ENCODE results near the gene BCL10.

Gene BCL10

DNA sequence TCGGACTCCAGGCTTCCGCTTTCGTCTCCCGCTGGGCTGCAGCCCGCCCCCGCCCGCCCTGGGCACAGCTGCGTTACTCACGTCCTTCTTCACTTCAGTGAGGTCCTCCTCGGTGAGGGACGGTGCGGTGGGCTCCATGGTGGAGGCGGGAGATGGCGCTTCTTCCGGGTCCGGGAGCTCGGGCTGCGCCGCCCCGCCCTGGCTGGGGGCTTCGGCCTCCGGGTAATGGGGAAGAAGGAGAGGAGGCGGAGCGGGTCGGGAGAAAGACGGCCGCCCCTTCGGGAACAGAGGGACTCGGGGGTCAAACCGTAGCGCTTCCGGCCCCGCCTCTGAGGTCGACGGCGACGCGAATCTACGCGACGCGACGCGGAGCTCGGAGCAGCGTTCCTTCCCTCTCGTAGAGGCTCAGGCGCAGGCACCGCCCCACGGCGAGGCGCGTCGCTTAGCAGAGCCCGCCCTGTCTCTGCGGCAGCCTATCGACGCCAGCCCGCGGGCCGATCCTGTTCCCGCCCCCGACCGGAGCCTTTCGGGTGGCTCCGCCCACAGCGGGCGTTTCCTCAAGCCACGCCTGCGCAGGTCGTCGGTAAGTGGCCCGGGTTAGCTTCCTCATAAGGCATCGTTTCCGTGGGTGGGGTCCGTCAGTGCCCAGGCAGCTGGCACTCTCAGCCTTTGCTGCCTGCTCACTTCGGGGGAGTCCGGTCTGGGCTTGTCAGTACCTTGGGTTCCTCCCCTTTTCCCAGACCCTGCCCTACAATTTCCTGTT lies at the start of gene BCL10 (continued):
- TF ChIP-seq ZNF214 (tag by site-specific recombination; IDR thresholded peaks at IDR 0.05; ENCODE audit: borderline replicate concordance): no peak
- TF ChIP-seq ZEB2 (tag by site-specific recombination; IDR thresholded peaks at IDR 0.05): peak; percentile 88; the same call in 1 of the 2 replicates
- no peak for TF ChIP-seq ZNF426 (tag by site-specific recombination; IDR thresholded peaks at IDR 0.05)
- TF ChIP-seq ZNF398 (tag by site-specific recombination; IDR thresholded peaks at IDR 0.05): no peak
- peak; percentile 96 for TF ChIP-seq ZNF777 (tag by site-specific recombination; IDR thresholded peaks at IDR 0.05; ENCODE audit: borderline replicate concordance)
- TF ChIP-seq RBAK (tag by site-specific recombination; IDR thresholded peaks at IDR 0.05): no peak
- TF ChIP-seq IKZF3 (tag by site-specific recombination; IDR thresholded peaks at IDR 0.05): peak; percentile 75
- TF ChIP-seq ZNF404 (tag by site-specific recombination; IDR thresholded peaks at IDR 0.05): no peak
- TF ChIP-seq EGR2 (tag by site-specific recombination; IDR thresholded peaks at IDR 0.05; ENCODE audit: low read depth): peak; percentile 60
- peak; percentile 76; the same call in 1 of the 2 replicates for TF ChIP-seq ZNF324 (tag by site-specific recombination; IDR thresholded peaks at IDR 0.05)
- peak; percentile 76 for TF ChIP-seq ZXDB (tag by site-specific recombination; IDR thresholded peaks at IDR 0.05)
- no peak for TF ChIP-seq ZNF610 (tag by site-specific recombination; IDR thresholded peaks at IDR 0.05; ENCODE audit: borderline replicate concordance)
- TF ChIP-seq, protein P1, sequence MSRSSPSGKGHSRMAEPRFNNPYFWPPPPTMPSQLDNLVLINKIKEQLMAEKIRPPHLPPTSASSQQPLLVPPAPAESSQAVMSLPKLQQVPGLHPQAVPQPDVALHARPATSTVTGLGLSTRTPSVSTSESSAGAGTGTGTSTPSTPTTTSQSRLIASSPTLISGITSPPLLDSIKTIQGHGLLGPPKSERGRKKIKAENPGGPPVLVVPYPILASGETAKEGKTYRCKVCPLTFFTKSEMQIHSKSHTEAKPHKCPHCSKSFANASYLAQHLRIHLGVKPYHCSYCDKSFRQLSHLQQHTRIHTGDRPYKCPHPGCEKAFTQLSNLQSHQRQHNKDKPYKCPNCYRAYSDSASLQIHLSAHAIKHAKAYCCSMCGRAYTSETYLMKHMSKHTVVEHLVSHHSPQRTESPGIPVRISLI (tag by site-specific recombination; IDR thresholded peaks at IDR 0.05): no peak
- TF ChIP-seq, protein P2, sequence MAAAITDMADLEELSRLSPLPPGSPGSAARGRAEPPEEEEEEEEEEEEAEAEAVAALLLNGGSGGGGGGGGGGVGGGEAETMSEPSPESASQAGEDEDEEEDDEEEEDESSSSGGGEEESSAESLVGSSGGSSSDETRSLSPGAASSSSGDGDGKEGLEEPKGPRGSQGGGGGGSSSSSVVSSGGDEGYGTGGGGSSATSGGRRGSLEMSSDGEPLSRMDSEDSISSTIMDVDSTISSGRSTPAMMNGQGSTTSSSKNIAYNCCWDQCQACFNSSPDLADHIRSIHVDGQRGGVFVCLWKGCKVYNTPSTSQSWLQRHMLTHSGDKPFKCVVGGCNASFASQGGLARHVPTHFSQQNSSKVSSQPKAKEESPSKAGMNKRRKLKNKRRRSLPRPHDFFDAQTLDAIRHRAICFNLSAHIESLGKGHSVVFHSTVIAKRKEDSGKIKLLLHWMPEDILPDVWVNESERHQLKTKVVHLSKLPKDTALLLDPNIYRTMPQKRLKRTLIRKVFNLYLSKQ (tag by site-specific recombination; IDR thresholded peaks at IDR 0.05; ENCODE audit: borderline replicate concordance): no peak
- 0 out of 2 replicates have a peak, but pooled peaks have one; percentile 39 for TF ChIP-seq ZBTB7A (tag by site-specific recombination; IDR thresholded peaks at IDR 0.05; ENCODE audit: low read depth)
- no peak for TF ChIP-seq ZNF140 (tag by site-specific recombination; IDR thresholded peaks at IDR 0.05)
- TF ChIP-seq, protein P3, sequence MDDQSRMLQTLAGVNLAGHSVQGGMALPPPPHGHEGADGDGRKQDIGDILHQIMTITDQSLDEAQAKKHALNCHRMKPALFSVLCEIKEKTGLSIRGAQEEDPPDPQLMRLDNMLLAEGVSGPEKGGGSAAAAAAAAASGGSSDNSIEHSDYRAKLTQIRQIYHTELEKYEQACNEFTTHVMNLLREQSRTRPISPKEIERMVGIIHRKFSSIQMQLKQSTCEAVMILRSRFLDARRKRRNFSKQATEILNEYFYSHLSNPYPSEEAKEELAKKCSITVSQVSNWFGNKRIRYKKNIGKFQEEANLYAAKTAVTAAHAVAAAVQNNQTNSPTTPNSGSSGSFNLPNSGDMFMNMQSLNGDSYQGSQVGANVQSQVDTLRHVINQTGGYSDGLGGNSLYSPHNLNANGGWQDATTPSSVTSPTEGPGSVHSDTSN (CRISPR knock-in tag; IDR thresholded peaks at IDR 0.05): peak; percentile 83
- 0 out of 2 replicates have a peak, but pooled peaks have one; percentile 40 for TF ChIP-seq ZSCAN23 (tag by site-specific recombination; IDR thresholded peaks at IDR 0.05)
- no peak for TF ChIP-seq ZFP37 (tag by site-specific recombination; IDR thresholded peaks at IDR 0.05)
- TF ChIP-seq ZNF292 (tag by site-specific recombination; IDR thresholded peaks at IDR 0.05; ENCODE audit: borderline replicate concordance, low read depth): no peak
- peak; percentile 76; the same call in 1 of the 2 replicates for TF ChIP-seq ZFP69B (tag by site-specific recombination; IDR thresholded peaks at IDR 0.05)
- peak; percentile 59; the same call in 1 of the 2 replicates for TF ChIP-seq ZBTB48 (tag by site-specific recombination; IDR thresholded peaks at IDR 0.05)
- TF ChIP-seq, protein P4, sequence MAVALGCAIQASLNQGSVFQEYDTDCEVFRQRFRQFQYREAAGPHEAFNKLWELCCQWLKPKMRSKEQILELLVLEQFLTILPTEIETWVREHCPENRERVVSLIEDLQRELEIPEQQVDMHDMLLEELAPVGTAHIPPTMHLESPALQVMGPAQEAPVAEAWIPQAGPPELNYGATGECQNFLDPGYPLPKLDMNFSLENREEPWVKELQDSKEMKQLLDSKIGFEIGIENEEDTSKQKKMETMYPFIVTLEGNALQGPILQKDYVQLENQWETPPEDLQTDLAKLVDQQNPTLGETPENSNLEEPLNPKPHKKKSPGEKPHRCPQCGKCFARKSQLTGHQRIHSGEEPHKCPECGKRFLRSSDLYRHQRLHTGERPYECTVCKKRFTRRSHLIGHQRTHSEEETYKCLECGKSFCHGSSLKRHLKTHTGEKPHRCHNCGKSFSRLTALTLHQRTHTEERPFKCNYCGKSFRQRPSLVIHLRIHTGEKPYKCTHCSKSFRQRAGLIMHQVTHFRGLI (tag by site-specific recombination; IDR thresholded peaks at IDR 0.05): peak; percentile 79
